ENCODE data around the gene UNK.

UNK gene

DNA sequence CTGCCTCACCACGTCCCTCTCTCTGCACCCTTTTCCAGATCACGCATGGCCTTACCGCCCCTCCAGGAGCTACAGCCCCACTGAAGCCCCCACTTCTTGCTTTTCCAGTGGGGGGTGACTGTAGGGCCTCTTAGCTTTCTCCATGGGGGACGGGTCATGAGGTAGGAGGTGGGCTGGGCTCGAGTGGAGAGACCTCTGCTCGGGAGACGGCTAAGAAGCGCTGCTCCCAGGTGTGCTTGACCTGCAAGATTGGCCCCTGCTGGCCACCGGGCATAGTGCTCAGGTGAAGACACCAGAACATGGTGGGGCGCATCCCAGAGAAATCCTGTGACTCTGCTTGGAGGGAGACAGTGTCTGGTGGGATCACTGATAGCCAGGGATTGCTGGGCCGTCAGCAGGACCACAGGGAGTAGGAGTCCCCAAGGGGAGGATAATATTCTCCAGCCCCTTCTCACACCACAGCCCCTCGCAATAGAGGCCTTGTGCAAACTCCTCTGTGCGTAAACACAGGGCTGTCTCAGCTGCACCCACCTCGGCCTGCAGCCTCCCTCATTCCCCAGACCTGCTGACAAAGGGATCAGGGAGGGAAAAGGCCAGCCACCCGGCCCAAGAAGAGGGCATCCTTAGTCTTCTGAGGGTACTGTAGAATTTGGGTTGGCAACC lies 10.7 kb upstream of the UNK start:
- DNase-seq, result no peak

DNA sequence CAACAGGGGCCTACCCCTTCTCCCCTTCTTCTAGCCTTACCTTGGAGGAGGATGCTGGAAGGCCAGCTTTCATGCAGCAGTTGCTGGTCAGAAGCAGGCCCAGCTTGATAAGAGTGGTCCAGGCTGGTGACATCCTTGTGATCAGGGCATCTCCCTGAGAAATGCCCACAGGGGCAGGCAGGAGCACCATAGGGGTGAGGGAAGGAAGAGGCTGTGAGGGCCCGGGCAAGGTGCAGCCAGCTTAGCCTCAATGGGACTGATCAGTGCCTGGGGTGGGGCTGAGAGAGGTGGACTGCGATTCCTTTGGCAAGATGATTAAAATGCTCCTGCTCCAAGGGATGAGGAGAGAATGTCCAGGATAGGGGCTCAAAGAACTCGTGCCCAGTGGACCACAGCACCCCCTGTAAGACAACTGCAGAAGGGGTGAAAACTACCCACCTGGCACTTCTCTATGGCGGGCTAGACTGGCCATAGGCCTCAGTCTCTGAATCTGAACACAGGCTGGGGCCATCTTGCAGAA lies 10.1 kb upstream of the UNK start:
- no peak for DNase-seq

DNA sequence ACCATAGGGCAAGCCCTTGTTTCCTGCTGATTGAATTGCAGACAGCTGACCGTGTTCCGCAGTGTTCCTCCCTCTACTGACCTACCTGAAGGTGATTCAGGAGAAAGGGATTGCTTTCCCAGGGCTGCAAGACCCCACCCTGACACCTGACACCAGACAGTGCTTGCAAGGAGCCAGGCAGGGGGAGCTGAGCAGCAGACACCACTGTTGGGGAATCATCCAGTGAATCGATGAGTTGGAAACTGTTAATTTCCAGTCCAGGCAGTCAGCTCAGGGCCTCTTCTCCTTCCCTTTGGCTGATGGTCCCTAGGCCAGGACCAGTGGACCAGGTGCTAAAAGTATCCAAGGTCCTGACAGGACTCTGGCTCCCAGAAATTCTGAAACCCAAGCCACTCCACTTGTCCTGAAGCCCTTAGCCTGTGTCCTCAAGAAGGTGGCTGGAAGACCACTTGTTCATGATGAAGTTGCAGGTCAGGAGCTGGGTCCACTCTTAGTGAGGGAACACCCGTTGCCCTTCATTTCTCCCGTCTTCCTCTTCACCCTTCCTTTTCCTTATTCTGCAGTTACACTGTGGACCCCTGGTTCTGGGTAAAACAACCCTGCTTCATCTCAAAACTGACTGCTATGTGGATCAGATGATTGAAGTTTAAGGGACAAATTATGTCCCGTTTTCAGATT lies 9.5 kb upstream of the UNK start:
- peak in 1 of 3 experiments; percentile 46 for DNase-seq

DNA sequence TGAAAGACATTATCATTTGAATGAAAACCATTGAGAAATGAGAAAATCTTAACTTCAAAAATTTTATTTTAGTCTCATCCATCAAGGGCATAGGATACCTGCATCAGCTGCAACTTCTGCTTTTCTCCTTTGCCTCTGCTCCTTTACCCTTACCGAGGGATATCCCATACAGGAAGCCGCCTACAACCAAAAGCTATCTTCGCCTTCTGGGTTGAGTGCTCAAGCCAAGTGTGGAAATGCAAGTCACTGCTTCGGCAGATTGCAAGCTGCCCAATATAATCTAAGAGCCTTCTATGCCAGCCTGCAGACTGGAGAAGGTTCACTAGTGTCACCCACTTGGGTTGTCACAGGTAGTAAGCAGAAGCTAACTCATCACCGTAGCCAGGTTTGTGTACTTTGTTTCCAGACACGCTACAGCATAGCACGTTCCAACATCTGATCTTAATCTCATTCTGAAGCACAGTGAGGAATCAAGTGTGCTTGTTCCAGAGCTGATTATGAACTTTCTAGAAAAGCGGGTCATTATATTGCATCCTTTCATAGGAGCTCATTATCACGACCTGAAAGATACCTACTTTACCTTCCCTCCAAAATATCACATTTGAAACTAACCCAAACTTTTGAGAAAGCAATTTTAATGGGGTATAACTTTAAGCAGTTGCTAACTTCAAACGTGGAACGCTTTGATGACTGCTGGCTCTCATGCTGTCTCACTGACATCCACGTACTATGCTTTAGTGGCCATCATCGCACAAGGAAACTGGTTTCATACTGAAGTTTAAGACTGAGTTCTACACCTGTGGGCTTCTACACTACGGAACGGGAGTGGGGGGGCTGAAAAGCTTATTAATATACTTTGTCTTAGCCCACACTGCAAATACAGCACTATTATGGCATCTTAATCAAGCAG lies 8.0 kb upstream of the UNK start:
- peak in 1 of 3 experiments; percentile 28 for DNase-seq

DNA sequence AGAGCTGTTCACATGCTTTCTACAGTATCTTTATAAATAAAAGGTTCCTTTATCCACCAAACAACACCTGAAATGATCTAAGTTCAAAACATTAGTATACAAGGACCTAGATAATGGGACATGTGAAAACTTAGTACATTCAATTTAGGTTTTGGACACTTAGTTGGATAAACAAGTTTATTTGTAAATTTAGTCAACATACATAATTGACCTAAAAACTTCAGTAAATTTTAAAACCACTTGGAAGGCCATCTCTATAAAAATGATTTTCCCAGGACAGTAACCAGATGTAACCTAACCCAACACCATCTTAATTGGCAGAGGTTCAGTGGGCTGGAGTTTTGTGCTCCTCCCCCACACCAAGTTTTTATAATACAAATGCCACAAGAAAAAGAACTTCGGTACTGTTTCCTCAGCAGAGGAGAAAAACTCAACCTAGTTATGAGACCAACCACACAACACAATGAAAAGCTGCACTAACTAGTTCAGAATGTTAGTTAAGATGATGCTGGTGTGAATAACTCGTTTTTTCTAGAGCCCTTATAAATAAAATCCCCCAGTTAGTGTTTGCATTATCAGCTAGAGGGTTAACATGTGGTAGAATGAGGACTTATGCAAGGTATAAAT lies 7.2 kb upstream of the UNK start:
- no peak for DNase-seq

DNA sequence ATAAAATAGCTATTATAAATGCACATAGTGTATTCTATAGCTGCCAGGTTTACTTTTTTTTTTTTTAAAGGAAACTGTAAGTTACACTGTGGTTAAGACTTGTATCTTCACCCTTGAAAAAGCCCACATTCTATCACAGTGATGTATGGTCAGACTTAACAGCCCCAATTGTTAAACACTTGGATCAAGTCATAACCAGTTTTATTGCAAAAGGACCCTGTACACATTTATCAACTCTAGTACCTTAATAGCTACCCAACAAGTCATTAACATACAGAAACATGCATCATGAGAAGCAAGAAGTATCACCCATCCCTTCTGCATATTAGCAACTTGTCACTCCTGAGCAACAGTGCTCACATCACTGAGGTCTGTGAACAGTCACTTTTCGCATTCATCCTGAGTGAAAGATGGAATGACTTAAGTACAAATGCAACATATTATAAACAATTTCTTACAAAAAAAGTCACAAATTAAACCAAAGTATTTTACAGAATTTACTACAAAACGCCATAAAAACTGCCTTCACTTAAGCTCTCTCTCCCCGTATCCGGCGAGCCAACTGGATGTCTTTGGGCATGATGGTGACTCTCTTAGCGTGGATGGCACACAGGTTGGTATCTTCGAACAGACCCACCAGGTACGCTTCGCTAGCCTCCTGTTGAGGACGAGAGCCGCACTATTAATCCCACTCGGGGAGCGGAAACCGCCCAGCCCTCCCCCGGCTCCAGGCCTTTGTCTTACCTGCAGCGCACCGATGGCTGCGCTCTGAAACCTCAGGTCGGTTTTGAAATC lies 6.3 kb upstream of the UNK start:
- DNase-seq, result peak in 1 of 3 experiments; percentile 61

DNA sequence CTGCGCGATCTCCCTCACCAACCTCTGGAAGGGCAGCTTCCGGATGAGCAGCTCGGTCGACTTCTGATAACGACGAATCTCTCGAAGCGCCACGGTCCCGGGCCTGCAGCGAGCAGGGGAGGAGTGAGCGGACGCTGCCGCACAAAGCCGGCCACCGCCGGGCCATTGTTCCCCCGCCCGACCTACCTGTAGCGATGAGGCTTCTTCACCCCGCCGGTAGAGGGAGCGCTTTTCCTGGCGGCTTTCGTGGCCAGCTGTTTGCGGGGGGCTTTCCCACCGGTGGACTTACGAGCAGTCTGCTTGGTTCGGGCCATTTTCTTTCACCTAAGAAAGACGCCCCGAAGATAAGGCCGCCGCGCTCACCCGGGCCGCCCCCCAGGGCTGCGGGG lies 5.8 kb upstream of the UNK start:
- peak in 2 of 3 experiments; percentile 38 to 84 for DNase-seq

DNA sequence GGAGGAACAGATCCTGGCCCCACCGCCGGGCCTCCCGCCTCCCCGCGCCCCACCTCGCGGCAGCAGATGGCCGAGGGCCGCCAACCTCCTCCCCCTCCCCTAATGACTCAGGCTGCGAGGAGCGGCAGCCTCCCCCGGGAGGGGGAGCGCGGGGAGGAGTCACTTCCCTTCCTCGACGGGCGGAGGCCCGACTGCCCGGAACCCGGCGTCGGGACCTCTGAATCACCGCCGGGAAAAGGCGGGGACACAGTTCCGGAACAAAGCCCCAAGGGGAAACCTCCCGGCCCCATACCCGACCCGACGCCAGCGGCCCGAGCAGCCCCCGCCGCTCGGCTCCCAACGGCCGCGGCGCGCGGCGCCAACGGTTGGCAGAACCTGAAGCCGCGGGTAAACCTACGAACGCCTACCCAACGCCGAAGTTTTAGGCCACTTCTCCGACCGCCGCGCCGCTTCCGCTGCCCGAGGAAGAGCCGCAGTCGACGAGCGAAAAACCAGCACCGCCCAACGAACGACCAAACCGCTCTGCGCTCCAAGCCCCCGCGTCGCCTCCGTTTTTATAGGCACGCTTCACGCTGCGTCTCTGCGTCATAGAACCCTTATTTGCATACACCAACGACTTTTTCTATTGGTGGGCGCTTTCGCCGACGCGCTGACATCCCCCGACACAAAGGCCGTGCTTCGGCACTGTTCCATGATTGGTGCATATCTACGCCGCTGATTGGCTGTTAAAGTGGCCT lies 5.2 kb upstream of the UNK start:
- DNase-seq, result peak; percentile 98 to 100 (median 99)

DNA sequence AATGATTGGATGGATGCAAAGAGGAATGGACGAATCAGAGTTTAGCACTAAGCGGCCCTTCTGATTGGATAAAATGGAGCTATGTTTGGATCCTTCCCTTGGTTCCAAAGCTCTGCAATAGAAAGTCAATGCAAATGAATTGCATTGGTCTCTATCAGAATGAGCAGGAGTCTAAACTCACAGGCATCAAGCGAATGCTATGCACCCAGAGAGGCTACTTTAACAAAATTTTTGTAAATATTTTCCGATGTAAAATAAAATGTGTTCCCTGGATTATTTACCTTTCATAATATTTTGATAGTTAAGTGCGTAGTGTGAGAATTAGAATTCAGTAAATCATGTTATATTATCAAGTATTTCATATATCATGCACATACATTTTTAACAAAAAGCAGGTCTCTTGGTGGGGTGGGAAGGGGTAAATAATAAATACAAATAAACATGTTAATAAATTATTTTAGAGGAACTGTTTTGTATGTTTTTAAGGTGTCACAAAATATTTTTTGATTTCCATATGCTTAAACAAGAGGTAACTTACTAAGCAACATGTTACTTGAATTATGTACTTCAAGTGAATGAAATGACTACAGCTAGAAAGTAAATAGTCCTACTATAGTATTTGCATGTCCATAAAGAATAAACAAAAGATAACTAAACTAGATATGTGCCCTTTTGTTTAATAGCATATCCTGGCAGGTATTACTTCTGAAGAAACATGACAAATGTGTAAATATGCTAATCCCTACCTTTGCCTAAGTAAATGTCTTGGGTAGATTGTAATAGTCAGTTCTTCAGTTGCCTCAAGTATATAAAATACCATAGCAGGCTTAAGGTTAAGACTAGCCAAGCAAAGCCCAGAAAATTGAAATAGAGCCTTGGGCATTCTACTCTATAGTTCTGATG lies 4.4 kb upstream of the UNK start:
- DNase-seq, result no peak

DNA sequence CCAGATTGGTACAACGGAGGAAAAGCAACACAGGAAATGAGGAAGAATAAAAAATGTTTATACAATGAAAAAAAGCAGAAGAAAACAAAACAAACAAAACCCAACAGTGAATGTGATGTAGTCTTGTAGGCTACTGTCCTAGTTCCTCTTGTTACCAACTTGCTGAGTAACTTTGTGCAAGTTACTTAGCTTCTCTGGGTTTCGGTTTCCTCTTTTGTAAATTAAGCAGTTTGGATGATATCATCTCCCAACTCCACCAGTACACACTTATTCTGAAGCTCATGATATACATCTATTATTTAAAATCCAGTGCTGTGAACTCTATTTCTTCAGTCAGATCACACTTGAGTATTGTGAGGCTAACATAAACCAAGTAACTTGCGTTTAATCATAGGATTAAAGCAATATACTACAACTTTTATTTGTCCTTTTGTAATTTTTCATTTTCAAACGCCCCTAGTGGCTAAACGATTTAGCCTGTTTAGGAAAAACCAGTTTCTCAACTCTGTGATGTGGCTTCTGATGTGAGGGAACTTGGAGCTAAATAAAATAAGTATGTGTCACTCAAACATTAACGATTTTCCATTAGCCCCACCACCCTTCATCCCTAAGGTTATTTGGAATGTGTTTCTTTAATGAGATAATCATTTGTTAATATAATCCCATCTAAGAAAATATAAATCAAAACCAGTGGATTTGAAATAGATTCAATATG lies 1.4 kb upstream of the UNK start:
- peak in 2 of 3 experiments; percentile 22 to 70 for DNase-seq

DNA sequence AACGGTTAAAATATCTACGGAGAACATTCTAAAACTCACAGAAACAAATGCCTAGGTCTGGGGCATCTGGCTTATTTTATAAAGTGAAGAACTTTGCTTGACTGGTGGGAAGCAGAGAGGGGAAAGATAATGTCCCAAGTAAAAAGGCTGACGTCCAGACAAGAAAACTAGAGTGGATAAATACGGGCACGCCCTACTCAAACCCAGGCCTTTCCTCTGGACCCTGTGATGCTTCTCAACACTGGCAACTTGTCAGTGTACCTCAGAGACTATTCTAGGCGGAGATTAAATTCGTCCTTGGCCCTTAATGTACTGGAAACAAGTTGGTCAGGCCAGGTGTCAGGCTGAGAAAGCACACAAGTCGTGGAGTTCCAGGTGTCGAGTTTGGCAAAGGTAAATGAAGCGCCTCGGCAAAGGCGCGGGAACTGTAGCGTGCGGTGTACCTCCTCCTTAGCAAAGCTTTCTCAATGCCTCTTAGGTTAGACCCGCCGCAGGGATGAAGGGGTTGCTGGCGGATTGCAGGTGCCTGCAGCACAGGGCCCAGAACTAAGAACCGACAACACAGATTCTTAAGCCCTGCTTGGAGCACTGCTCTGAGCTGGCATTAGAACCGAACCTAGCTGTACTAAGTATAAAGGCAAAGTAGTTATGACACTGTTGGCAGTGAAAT lies 668 bp upstream of the UNK start:
- DNase-seq, result peak in 1 of 3 experiments; percentile 48

DNA sequence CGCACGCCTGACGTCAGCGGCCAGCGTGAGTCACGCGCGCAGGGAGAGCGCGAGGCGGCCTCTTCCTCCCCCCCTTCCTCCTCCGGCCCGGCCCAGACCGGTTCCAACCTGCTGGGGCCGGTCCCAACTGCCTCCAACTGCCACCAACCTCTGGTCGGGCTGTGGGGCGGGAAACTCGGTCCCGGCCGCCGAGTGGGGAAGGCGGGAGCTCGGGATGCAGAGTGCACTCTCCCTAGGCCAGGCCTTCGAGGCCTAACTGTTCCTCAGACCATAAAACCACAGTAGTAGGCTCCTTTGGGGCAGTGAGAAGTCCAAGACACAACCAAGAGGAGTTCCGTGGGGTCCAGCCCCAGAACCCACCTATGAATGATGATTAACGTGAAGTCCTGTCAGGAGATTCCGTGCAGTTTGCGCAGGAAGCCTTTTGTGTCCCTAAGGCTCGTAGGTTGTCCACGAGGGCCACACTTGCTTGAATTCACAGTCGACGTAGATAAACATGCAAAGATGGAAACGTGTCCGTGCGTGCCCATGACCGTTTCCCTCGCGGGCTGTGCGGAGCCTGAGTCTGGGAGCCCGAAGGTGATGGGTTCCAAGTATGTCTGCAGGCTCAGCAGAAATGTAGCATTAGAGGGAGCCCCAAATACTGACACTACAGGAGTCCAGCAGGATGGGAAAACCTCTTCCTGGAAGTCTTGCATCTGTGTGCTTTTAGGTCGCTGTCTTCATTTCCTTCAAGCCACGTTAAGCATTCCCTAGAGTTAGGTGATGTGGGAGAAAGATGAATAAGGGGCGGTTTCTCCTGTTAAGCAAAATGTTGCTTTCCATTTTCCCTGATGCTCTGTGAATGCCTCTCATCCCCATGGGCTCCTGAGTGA lies 647 bp downstream of the UNK start:
- peak; percentile 91 to 97 (median 97) for DNase-seq

DNA sequence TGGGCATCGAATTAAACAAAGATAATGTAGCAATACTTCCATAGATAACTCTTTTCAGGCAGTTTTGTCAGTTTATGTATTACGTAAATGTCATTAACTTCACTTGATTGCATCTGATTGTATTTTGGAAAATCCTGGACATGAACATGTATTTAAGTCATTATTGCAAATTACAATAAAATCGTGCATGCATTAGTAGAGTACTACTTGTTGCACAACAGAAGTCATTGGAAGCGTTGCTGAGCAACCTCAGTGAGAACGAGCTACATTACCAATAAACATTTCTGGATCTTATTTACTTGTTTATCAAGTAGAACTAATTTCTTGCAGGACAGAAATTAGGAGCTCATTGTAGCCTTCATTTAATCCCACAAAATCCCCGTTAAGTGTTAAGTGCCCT lies 6.6 kb downstream of the UNK start:
- no peak for DNase-seq

DNA sequence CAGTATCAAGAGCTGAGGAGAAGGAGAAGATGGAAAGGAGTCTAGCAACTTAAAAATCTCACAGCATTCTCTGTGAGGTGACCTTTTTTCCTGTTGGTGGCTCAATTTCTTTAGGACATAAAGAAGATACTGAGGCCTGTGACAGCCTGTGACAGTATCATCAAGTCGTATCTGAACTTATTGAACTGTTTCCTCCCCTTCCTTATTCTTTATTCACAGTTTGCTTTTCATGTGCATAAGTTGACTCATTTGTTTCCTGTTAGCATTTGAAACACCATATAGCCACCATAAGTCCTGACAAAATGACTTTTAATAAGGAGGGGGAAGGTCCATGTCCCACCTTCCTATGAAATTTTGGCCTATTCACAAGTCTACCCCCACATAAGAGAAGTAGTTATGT lies 8.9 kb downstream of the UNK start:
- no peak for DNase-seq

DNA sequence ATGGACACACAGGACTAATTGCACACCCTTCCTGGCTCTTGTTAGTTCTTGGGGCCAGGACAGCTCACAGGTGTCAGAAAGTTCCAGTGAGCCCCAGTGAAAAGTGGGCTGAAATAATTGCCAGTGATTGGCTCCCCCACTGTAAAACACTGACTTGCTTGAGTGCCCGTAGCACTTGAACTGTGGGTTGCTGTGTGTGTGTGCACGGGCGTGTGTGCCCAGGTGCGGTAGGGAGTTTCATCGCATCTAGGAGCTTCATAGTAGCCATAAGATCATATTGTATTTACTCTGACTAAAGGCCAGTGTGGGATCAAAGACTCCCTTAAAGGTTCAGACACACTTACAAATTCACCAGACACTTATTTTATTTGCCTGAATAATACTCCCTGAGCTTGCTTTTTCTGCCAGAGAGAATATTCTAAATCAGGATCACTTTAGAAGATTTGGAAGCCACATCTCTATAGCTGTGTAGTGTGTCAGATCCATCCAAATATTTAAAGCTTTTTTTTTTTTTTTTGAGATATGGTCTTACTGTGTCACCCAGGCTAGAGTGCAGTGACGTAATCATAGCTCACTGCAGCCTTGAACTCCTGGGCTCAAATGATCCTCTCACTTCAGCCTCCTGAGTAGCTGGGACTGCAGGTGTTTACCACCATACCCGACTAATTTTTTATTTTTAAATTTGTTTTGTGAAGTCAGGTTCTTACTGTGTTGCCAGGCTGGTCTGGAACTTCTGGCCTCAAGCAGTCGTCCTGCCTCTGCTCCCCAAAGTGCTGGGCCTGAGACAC lies 11.4 kb downstream of the UNK start:
- no peak for DNase-seq

DNA sequence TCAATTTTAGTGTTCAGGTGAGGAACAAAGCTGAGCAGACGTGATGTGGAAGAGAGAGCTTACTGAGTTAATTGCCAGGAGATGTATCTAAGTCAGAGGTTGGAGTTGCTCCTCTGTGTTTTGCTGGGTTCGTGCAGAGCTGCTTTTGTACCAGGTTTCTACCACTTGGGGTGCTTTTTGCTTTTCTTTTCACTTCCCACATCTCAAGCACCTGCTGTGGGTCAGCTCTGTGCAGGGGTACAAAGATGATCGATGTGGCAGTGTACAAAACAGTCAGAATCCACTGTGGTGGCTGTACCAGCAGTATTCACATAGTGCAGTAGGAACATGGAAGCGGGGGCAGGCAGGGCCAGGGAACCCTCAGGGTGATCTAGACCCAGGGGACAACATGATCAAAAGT lies 14.8 kb downstream of the UNK start:
- DNase-seq, result no peak

DNA sequence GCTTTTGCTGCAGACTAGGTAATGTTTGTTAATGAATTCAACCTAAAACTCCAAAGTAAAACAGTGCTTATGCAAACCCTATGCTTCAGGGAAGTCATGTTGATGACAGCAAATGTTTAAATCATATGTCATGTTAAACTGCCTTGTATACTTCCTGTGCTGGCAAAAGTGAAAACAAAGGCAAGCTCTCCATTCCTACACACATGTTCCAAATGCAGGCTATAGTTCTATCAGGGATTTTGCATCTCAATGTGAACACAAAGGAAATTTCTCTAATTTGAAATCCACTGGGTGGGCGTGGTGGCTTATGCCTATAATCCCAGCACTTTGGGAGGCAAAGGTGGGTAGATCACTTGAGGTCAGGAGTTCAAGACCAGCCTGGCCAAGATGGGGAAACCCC lies 19.3 kb downstream of the UNK start:
- no peak for DNase-seq
